ENCODE measurements around the gene IKZF3. TPM values are rescaled to one million over a fixed set of nuclear protein-coding genes. Genes with fewer than 3 reads are reported as not detected.

Gene IKZF3
- total RNA-seq, 2 donors from 2014 or later: 0.11 to 0.18 TPM

DNA sequence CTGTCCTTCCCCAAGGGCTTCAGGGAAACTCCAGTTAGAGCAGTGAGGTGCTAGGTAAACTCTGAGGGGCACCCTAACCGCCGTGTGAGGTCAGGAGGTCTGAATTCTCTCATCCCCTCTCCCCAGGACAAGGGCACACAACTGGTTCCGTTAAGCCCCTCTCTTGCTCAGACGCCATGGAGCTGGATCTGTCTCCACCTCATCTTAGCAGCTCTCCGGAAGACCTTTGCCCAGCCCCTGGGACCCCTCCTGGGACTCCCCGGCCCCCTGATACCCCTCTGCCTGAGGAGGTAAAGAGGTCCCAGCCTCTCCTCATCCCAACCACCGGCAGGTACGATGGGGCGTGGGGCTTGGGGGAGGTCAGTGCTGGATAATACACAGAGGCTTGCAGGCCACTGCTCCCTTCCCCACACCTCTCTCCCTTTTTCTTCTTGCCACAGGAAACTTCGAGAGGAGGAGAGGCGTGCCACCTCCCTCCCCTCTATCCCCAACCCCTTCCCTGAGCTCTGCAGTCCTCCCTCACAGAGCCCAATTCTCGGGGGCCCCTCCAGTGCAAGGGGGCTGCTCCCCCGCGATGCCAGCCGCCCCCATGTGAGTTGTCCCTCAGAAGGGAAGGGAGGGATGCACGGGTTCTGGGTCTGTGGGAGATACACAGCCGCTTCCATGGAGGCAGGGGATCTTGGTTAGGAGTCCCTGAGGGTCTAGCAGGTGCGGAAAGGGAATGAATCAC, 121.8 kb downstream of the IKZF3 start:
- Histone ChIP-seq H3K4me1 (ENCODE audit: control insufficient read depth, insufficient read depth, low read length) (peaks cover 5% of the 10 kb centered on the region), H3K9ac (ENCODE audit: extremely low read depth, low read length, poor library complexity, severe bottlenecking) (no peak overlapping the region), H3K9me3 (ENCODE audit: control insufficient read depth, low read length) (no peaks in the 10 kb centered on the region), H3K27ac (ENCODE audit: low read depth, low read length) (no peak overlapping the region), H3K27me3 (ENCODE audit: control insufficient read depth, insufficient read depth, low read length, poor library complexity, severe bottlenecking) (no peaks in the 10 kb centered on the region), H3K36me3 (ENCODE audit: control insufficient read depth, insufficient read depth, low read length) (peaks cover 13% of the 10 kb centered on the region), H3K4me3 (ENCODE audit: low read length) (no peak overlapping the region)
- no peak for DNase-seq
- H3K9me3 Mint-ChIP-seq: no peaks in the 10 kb centered on the region
- H3K27me3 Mint-ChIP-seq (ENCODE audit: insufficient read depth): no peaks in the 10 kb centered on the region
- peaks cover 36% of the 10 kb centered on the region for H3K36me3 Mint-ChIP-seq (ENCODE audit: low read depth)
- H3K4me3 Mint-ChIP-seq: no peak overlapping the region
- H3K27ac Mint-ChIP-seq: no peak overlapping the region
- peaks cover 19% of the 10 kb centered on the region for H3K4me1 Mint-ChIP-seq
- WGBS, 2 experiments (ENCODE audit: insufficient coverage in 1 of 2, insufficient read length in 1 of 2): 87 to 93% methylated on average over 6 to 18 of the region's 18 CpGs
- TF ChIP-seq CTCF (conservative IDR thresholded peaks at IDR 0.05): no peak

DNA sequence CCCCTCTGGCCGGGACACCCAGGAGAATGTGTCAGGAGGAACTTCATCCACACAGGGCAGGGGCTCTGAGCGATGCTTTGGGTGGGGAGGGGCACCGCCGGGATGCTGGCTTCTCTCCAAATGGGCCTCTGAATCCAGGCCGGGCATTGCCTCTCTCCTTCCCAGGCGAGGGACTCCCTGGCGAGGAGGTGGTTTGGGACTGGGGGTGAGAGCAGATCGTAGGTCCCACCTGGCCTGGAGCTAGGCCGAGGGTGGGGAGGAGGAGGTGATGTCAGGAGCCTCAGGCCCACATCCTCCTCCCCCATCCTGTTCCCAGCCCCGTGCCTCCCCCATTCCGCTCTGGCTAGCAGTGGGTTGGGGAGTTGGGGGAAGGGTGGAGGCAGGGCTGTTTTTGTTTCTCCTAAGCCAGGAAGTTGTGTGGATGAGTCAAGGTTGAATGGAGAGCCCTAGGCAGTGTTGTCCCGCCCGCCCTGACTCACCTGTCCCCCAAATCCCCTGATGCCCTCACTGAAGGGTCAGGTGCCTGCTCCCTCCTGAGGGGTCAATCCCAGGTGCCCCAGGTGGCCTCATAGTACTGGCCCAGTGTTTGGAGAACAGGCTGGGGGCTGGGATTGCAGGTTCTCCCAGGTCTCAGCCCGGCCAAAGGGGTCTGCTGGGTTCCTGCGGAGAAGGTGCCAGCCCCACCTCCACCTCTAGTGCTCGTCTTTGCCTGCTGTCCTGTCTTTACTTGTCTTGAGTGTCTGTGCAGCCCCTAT, 123.6 kb downstream of the IKZF3 start:
- Histone ChIP-seq H3K9me3 (ENCODE audit: control insufficient read depth, low read length) (no peaks in the 10 kb centered on the region), H3K36me3 (ENCODE audit: control insufficient read depth, insufficient read depth, low read length) (peaks cover 11% of the 10 kb centered on the region), H3K4me3 (ENCODE audit: low read length) (peak overlapping the region; percentile 87), H3K9ac (ENCODE audit: extremely low read depth, low read length, poor library complexity, severe bottlenecking) (peak overlapping the region; percentile 32), H3K27me3 (ENCODE audit: control insufficient read depth, insufficient read depth, low read length, poor library complexity, severe bottlenecking) (no peaks in the 10 kb centered on the region), H3K27ac (ENCODE audit: low read depth, low read length) (no peak overlapping the region), H3K4me1 (ENCODE audit: control insufficient read depth, insufficient read depth, low read length) (peaks cover 5% of the 10 kb centered on the region)
- TF ChIP-seq CTCF (conservative IDR thresholded peaks at IDR 0.05): no peak
- Mint-ChIP-seq H3K4me1 (peaks cover 28% of the 10 kb centered on the region), H3K9me3 (no peaks in the 10 kb centered on the region), H3K27ac (peak overlapping the region; percentile 98), H3K36me3 (ENCODE audit: low read depth) (peaks cover 25% of the 10 kb centered on the region), H3K4me3 (peak overlapping the region; percentile 88), H3K27me3 (ENCODE audit: insufficient read depth) (no peaks in the 10 kb centered on the region)
- 35 to 80% methylated on average over 2 to 11 of the region's 16 CpGs for WGBS, 2 experiments (ENCODE audit: insufficient coverage in 1 of 2, insufficient read length in 1 of 2)
- peak; percentile 97 for DNase-seq

DNA sequence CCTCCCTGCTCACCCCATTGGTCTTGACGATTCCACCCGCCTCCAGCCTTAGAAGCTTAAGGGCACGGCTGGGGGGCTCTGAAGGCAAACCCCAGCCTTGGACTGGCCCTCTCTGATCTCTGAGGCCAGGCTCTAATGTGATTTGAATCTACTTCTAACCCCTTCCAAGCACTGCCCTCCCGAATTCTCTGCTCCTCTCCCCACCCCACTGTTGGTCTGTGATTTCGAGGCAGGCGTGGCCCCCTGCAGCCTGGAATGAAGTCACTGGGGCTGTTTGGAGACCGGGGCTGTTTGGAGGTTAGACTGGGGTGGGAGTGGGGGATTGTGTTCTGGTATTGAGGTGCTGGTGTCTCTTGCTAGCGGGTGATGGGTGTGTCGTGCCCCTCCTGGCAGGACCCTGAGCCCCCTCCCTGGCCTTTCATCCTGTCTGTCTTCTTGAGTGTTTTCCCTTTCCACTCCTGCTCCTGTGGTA, 124.2 kb downstream of the IKZF3 start:
- H3K27ac Mint-ChIP-seq: peak overlapping the region; percentile 98
- peak; percentile 91 for DNase-seq
- peak overlapping the region; percentile 32 for H3K9ac ChIP-seq (ENCODE audit: extremely low read depth, low read length, poor library complexity, severe bottlenecking)

More for the DNA sequence above, 124.2 kb downstream of the IKZF3 start:
- Mint-ChIP-seq H3K4me1 (peaks cover 28% of the 10 kb centered on the region), H3K9me3 (no peaks in the 10 kb centered on the region), H3K27me3 (ENCODE audit: insufficient read depth) (no peaks in the 10 kb centered on the region), H3K4me3 (peak overlapping the region; percentile 88), H3K36me3 (ENCODE audit: low read depth) (peaks cover 20% of the 10 kb centered on the region)
- 17 to 27% methylated on average over 1 to 9 of the region's 9 CpGs for WGBS, 2 experiments (ENCODE audit: insufficient coverage in 1 of 2, insufficient read length in 1 of 2)
- no peak for TF ChIP-seq CTCF (conservative IDR thresholded peaks at IDR 0.05)
- peak overlapping the region; percentile 87 for H3K4me3 ChIP-seq (ENCODE audit: low read length)
- peaks cover 11% of the 10 kb centered on the region for H3K36me3 ChIP-seq (ENCODE audit: control insufficient read depth, insufficient read depth, low read length)
- no peaks in the 10 kb centered on the region for H3K27me3 ChIP-seq (ENCODE audit: control insufficient read depth, insufficient read depth, low read length, poor library complexity, severe bottlenecking)
- H3K4me1 ChIP-seq (ENCODE audit: control insufficient read depth, insufficient read depth, low read length): peaks cover 5% of the 10 kb centered on the region
- no peaks in the 10 kb centered on the region for H3K9me3 ChIP-seq (ENCODE audit: control insufficient read depth, low read length)
- H3K27ac ChIP-seq (ENCODE audit: low read depth, low read length): no peak overlapping the region

Measured in endodermal cell (in vitro differentiated cells).